GM19463 (cell line): ENCODE measurements around the gene NCOA1.
"Not testable (repeated sequence)": the region's sequence is repeated elsewhere in the genome, so short reads cannot be mapped to it uniquely, and the experiment has no call there.

Experiments
- ATAC-seq: cut with Tn5 transposase; IDR thresholded peaks from one replicate; pipeline ENCODE4 v1.9.1; 2021; ENCODE audit warnings: mild to moderate bottlenecking, moderate library complexity; ENCODE audit not compliant: unreplicated experiment

The NCOA1 gene

DNA sequence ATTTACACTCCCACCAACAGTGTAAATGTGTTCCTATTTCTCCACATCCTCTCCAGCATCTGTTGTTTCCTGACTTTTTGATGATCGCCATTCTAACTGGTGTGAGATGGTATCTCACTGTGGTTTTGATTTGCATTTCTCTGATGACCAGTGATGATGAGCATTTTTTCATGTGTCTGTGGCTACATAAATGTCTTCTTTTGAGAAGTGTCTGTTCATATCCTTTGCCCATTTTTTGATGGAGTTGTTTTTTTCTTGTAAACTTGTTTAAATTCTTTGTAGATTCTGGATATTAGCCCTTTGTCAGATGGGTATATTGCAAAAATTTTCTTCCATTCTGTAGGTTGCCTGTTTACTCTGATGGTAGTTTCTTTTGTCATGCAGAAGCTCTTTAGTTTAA, 41.0 kb downstream of the NCOA1 start:
- ATAC-seq, result not testable (repeated sequence)

- ATAC-seq, result not testable (repeated sequence)
Measured at GRCh38 chr2:24533574-24533973, 42.5 kb downstream of the NCOA1 start.

GRCh38 chr2:24538720-24539119, 47.7 kb downstream of the NCOA1 start:
- no peak for ATAC-seq

DNA sequence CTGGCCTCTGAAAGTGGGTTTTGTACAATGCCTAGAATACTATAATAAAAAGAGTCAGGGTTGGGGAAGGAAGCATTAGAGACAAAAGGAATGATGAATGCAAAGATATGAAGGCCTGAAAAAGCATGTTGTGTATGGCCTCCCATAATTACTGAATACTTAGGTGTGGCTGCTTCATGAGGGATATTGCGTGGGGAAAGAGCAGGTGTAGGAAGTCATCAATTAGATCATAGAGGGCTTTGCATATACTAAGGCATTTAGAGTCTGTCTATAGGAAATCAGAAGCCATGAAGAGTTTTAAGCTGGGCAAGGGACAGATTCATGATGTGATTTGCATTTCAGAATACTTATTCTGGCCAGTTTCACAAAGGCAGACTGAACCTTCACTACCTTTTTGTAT, 48.2 kb downstream of the NCOA1 start:
- no peak for ATAC-seq

DNA sequence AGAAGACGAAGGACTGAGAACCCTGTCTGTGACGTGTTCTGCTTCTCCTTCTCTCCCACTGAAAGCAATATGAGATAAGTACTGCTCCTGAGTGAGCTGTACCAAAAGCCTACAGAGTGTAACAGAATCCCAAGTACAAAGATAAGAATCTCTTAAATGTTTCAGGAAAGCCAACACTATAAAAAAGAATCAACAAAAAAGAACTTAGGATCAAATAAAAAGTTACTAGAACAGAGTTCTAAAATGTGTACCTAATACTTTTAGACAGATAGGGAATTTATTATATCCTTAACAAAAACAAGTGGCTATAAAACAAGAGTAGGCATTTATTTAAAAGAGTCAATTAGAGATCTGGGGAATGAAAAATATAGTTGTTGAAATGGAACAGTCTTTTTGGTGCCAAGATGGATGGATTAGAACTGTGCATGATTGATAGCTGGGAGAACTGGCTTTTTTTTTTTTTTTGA, 49.0 kb downstream of the NCOA1 start:
- no peak for ATAC-seq

GRCh38 chr2:24541621-24542020, 50.6 kb downstream of the NCOA1 start:
- no peak for ATAC-seq

GRCh38 chr2:24542269-24542872, 51.3 kb downstream of the NCOA1 start:
- ATAC-seq, result no peak

DNA sequence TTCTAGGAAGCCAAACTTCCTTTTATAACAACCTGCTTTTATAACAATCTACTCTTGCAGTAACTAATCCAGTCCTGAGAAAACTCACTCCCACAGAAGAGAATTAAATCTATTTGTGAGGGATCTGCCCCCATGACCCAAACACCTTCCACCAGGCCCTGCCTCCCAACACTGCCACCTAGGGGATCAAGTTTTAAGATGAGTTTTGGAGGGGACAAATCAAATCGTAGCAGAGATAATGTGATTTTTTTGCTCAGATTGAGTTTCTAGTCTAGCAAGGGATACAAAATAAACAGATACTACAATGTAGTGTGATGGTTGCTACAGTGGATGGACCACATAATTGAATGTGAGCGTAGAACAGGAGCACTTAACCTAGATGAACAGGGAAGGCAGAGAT, 52.2 kb downstream of the NCOA1 start:
- no peak for ATAC-seq

GRCh38 chr2:24544456-24545115, 53.5 kb downstream of the NCOA1 start:
- ATAC-seq, result no peak

GRCh38 chr2:24546669-24547068, 55.6 kb downstream of the NCOA1 start:
- ATAC-seq, result no peak

DNA sequence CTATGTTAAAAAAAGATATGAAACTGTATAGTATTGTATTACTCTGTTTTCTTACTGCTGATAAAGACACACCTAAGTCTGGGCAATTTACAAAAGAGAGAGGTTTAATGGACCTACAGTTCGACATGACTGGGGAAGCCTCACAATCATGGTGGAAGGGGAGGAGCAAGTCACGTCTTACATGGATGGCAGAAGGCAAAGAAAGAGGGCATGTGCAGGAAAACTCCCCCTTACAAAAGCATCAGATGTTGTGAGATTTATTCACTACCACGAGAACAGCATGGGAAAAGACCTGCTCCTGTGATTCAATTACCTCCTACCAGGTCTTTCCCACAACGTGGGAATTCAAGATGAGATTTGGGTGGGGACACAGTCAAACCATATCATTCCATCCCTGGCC, 57.0 kb downstream of the NCOA1 start:
- ATAC-seq, result no peak

- not testable (repeated sequence) for ATAC-seq
Measured at GRCh38 chr2:24550301-24550700, 59.2 kb downstream of the NCOA1 start.

- ATAC-seq, result no peak
Measured at GRCh38 chr2:24551016-24551415, 60.0 kb downstream of the NCOA1 start.

DNA sequence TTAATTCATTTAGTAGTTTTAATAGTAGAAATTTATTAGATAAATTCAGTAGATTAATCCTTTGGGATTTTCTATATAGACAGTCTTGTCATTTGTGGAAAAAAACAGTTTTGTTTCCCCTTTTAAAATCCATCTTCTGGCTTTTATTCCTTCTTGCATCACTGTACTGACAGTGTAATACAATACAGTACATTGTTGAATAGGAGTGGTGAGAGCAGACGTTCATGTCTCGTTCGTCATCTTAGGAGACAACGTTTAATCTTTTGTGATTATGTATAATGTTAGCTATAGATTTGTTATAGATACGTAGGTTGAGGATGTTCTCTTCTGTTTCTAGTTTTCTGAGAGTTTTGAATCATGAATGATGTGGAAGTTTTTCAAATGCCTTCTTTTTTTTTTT, 61.8 kb downstream of the NCOA1 start:
- no peak for ATAC-seq

- no peak for ATAC-seq
Measured at GRCh38 chr2:24558781-24559472, 67.9 kb downstream of the NCOA1 start.

GRCh38 chr2:24559473-24560113, 68.5 kb downstream of the NCOA1 start:
- ATAC-seq, result no peak

DNA sequence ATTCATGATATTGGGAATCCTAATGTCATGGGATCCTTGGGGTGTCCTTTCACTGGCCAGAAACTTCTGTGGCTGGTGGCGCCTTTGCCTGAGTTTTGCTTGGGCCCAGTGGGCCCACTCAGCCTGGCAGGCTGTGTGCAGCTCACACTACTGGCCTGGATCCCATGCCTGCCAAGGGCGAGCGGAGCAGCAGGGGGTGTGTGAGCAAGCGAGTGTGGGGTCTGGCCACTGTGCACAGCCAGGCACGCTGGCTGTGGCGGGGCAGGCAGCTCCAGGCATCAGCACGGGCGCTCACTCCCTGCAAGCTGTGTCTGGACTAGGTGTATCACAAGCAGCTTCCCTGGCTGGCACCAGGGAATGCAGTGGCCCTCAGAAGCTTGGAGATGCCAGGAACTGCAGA, 74.5 kb downstream of the NCOA1 start:
- ATAC-seq, result no peak

DNA sequence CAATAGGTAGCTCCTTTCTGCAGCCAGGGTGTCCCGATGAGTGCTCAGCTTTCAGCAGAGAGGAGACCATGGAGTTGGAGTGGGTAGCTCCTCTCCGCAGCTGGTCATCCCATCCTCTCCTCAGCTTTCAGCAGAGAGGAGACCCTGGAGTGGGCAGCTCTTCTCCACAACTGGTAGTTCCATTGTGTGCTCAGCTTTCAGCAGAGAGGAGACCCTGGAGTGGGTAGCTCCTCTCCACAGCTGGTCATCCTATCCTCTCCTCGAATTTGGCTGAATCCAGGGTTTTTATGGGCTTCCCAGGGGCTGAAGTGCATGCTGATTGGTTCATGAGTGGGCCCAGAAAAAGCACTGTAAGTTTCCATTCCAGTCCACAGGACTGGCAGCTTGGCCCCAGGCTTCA, 75.2 kb downstream of the NCOA1 start:
- no peak for ATAC-seq

DNA sequence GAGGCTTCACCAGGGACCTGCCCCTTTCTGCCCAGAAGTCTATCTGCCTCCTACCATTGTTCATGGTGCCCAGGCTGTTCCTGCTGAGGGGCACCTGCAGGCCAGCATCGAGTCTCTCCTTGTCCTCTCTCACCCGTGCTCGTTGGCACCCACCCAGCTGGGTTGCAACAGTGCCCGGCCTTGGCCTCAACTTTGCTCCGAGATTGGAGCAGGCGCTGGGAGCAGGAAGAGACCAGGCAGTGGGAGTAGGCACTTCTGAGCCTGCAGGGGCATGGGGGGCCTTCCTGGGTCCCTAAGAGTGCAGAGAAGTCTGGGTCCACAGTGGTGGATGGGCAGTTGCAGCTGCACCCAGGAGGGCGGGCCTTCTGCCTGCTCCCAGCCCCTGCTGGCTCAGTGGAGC, 75.6 kb downstream of the NCOA1 start:
- no peak for ATAC-seq

- ATAC-seq, result no peak
Measured at GRCh38 chr2:24568551-24568950, 77.5 kb downstream of the NCOA1 start.

DNA sequence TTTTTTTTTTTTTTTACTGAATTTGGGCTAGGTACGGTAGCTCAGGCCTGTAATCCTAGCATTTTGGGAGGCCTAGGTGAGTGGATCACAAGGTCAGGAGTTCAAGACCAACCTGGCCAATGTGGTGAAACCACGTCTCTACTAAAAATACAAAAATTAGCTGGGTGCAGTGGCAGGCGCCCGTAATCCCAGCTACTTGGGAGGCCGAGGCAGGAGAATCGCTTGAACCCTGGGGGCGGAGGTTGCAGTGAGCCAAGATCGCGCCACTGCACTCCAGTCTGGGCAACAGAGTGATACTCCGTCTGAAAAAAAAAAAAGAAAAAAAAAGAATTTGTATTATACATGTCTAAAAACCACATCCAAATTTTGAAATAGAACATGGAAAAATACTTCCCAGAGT, 78.5 kb downstream of the NCOA1 start:
- ATAC-seq, result not testable (repeated sequence)

DNA sequence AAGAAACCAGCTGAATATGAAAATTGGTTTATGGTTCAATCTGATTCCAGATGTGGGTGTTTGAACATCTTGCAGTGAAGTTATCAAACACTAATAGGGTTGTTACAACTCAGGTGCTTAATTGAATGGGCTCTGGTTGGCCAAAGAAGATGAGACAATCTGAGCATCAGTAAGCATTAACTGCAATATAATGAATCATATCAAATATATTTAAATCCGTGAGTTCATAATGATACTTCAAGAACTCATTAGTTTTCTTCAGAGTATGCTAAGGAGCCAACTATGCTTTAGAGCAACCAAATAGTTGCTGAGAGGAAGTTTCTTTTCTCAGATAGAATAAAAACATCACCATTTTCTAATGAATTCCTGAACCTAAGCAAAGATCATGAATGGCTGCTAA, 79.2 kb downstream of the NCOA1 start:
- no peak for ATAC-seq
